Stimulated activated CD8-positive, alpha-beta memory T cell treated with anti-CD3 and anti-CD28 coated beads, Interleukin-7, amount 100 ng/mL, for 24 hours (primary cell): Measurements from ENCODE around the gene MAP3K14.

Source experiments
- DNase-seq: peaks from one replicate; pipeline ENCODE4 v3.0.0-alpha.2; 2020; ENCODE audit warnings: low read depth

The MAP3K14 gene

DNA sequence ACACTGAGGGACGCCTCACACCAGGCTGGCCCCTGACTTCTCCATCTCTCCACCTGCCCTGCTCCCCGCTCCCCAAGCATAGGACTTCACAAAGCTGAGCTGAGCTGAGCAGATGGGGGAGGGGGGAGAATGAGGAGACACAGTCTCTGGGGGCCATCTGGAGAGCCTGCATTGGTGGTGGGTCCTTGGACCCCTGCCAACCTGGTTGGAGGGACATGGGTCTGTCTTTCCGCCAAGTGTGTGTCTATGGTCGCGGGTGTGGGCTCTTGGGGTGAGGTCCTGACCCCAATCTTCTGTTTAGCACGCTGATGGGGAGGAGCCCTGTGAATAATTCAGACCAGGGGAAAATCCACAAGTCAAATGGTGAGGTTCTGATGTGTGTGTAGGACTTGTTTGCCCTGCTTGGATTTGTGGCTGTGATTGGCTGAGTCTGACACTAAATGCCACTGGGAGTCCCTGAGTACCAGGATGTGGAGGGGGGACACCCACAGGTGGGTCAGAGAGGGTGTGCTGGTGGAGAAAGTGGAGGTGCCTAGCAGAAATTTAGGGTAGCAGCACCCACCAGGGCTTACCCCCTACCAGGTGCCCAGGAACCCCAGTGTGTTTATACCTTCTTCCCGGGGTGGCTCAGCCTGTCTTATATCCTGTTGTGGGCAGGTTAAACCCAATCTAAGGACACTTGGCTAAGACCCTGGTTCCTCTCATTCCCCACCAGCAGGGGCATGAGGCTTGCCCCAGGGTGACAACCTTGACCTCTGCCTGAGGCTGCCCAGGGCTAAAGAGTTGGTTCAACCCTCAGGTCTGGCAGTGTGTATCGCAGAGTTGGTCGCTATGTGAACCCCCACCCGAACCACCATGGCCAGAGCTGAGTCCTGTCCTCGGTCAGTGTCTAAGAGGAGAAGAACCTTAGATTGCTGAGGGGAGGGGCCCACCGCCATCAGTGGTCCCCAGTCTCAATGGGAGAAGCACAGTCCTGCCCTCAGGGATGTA, 93.0 kb downstream of the MAP3K14 start:
- no peak for DNase-seq

- no peak for DNase-seq
Observed at GRCh38 chr17:45222996-45223538, 93.8 kb downstream of the MAP3K14 start.

DNA sequence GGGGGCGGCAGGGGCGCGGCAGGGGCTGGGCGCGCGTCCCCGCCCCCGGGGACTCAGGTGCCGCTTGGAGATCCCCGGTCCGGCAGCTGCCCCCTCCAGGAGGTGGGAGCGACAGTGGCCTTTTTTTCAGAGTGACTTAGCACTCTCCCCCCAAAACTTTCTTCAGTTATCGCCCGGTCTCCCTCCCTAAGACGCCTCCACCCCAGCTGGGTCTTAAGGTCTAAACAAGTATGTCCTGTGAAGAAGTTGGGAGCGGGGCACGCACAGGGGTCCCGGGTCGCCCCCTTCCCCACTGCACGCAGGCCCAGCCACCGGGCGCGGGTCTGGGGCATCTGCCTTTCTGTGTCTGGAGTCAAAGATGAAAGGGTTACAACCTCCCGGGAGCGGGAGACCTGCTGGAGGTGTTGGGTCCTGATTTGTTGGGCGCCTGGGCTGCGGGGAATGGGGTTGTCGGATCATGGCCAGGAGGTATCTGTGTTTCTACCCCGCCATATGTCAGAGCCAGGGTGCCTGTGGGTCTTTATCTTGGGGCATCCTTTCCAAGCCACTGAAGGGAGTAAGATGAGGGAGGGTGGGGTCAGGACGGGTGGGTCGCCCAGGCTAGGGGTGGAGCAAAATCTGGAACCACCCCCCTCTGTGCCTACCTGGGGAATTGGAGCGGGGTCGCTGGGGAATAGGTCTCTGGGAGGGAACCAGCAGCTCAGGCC, 94.4 kb downstream of the MAP3K14 start:
- DNase-seq, result no peak

DNA sequence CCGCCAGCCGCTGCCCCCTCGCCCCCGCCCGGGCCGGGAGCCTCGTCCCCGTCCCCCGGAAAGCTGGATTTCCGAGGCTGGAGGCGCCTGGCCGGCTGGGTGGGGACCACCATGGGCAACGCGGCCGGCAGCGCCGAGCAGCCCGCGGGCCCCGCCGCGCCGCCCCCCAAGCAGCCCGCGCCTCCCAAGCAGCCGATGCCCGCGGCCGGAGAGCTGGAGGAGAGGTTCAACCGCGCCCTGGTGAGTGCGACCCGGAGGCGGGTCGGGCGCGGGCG, 94.9 kb downstream of the MAP3K14 start:
- no peak for DNase-seq

GRCh38 chr17:45221081-45222013, 95.5 kb downstream of the MAP3K14 start, which contains the start of gene FMNL1:
Gene FMNL1 (plus strand): TSS chr17:45221885. CDS start chr17:45222125, 240 bp downstream.
- no peak for DNase-seq

GRCh38 chr17:45220079-45220478, 96.7 kb downstream of the MAP3K14 start:
- no peak for DNase-seq

DNA sequence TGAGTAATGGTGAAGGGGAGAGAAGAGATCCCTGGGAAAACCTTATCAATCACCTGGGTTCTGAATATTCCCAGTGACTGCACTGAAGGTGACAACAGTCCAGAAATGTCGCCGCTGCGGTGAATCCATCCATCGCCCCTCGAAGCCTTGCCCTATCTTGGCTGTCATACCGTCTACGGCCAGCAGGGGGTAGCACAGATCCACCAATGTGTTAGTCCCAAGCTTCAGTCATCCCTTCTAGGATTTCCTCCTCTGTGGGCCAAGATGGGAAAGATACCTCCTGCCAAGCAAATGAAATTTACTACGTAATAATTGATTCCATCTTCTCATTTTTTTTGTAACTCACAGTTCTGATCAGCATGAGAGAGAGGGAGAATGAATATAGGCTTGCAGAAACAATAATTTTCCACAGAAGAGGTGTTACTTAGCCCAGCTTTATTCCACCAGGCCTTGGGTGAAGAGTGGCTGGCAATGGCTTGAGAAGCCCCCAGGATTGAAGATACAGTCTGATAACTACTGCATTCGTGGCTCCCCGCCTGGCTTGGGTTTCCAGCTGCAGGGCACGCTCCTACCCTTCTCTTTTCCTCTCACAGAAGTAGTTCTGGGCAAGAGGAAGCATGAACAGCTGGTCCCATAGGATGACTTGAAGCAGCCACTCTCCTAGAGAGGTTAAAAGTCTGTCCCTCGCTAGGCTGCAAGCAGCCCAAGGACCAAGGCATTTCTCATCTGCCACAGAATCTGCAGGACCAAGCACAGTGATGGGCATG, 97.7 kb downstream of the MAP3K14 start:
- peak; percentile 90 for DNase-seq
